IPS-15b (cell line): ENCODE measurements around the gene SAMD1.

Experiments used
- H3K27me3 ChIP-seq: one replicate; pipeline ENCODE4 v1.6.1; 2013; ENCODE audit warnings: low read length; ENCODE audit not compliant: control insufficient read depth, insufficient read depth
- H3K36me3 ChIP-seq: one replicate; pipeline ENCODE4 v1.6.1; 2013; ENCODE audit warnings: low read length; ENCODE audit not compliant: control insufficient read depth, insufficient read depth
- H3K4me1 ChIP-seq: one replicate; pipeline ENCODE4 v1.6.1; 2013; ENCODE audit warnings: mild to moderate bottlenecking, low read length; ENCODE audit not compliant: control insufficient read depth, insufficient read depth
- H3K4me3 ChIP-seq: one replicate; pipeline ENCODE4 v1.5.1; 2013; ENCODE audit warnings: low read depth, low read length
- H3K9ac ChIP-seq: one replicate; pipeline ENCODE4 v1.6.1; 2013; ENCODE audit warnings: low read depth, mild to moderate bottlenecking, low read length
- H3K9me3 ChIP-seq: one replicate; pipeline ENCODE4 v1.6.1; 2013; ENCODE audit warnings: mild to moderate bottlenecking, low read length; ENCODE audit not compliant: control insufficient read depth, insufficient read depth

SAMD1 gene

GRCh38 chr19:14111486-14111885 is 20.9 kb upstream of the SAMD1 start:
- Histone ChIP-seq H3K27me3 (no peaks in the 10 kb centered on the region), H3K4me3 (no peak overlapping the region), H3K36me3 (no peaks in the 10 kb centered on the region)

GRCh38 chr19:14110650-14111049 is 20.1 kb upstream of the SAMD1 start:
- no peaks in the 10 kb centered on the region for H3K36me3 ChIP-seq
- H3K9ac ChIP-seq = no peak overlapping the region
- no peaks in the 10 kb centered on the region for H3K27me3 ChIP-seq
- no peaks in the 10 kb centered on the region for H3K9me3 ChIP-seq
- no peak overlapping the region for H3K4me3 ChIP-seq
- H3K4me1 ChIP-seq = peaks cover 13% of the 10 kb centered on the region

More at GRCh38 chr19:14111486-14111885, 20.9 kb upstream of the SAMD1 start:
- Histone ChIP-seq H3K9me3 (no peaks in the 10 kb centered on the region), H3K4me1 (peaks cover 16% of the 10 kb centered on the region), H3K9ac (no peak overlapping the region)

- no peaks in the 10 kb centered on the region for H3K9me3 ChIP-seq
- H3K4me1 ChIP-seq = peaks cover 7% of the 10 kb centered on the region
- peaks cover 4% of the 10 kb centered on the region for H3K36me3 ChIP-seq
- no peaks in the 10 kb centered on the region for H3K27me3 ChIP-seq
- no peak overlapping the region for H3K9ac ChIP-seq
- H3K4me3 ChIP-seq = no peak overlapping the region
Measured at GRCh38 chr19:14107581-14108461, 17.3 kb upstream of the SAMD1 start.

DNA sequence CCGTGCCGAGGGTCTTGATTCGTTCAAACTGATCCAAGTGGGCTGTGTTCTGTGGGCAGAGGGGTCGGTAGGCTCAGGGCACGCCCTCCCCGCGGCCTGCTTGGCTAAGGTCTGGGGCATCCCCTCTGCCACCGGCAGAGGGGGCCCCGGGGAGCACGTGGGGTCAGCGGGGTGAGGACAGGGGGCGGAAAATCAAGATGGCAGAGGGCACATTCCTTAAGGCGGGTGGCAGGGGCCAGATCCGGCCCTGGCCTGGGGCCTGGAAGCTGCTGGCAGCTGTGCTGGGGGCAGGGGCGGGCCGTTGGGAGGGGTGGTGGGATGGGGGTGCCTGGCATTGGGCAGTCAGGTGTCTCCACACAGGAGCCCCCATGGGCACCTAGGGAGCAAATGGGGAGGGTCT is 16.3 kb upstream of the SAMD1 start:
- peaks cover 6% of the 10 kb centered on the region for H3K36me3 ChIP-seq
- H3K4me1 ChIP-seq = no peaks in the 10 kb centered on the region
- no peak overlapping the region for H3K4me3 ChIP-seq
- H3K9ac ChIP-seq = no peak overlapping the region
- H3K9me3 ChIP-seq = no peaks in the 10 kb centered on the region
- no peaks in the 10 kb centered on the region for H3K27me3 ChIP-seq

- H3K27me3 ChIP-seq = no peaks in the 10 kb centered on the region
- no peak overlapping the region for H3K4me3 ChIP-seq
- no peak overlapping the region for H3K9ac ChIP-seq
- no peaks in the 10 kb centered on the region for H3K9me3 ChIP-seq
- H3K4me1 ChIP-seq = no peaks in the 10 kb centered on the region
- H3K36me3 ChIP-seq = peaks cover 6% of the 10 kb centered on the region
Measured at GRCh38 chr19:14105680-14106079, 15.1 kb upstream of the SAMD1 start.

DNA sequence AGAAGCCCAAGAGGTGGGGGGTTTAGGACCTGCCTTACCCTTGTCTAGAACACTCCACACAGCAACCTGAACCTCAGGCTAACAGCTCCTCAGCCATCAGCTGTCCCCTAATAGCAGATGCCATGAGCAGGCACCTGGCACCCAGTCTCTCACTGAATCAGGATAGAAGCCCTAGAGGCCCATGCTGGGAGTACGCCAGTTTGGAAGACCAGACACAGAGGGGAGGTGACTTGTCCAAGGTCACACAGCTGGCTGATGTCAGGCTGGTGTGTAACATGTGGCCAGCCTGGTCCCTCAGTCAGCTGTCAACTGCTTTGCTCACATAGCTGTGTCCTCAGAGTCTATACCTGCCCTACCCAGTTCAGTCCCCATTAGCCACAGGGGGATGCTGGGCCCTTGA is 12.8 kb upstream of the SAMD1 start:
- Histone ChIP-seq H3K36me3 (peaks cover 6% of the 10 kb centered on the region), H3K4me3 (no peak overlapping the region), H3K9me3 (no peaks in the 10 kb centered on the region)

GRCh38 chr19:14102756-14103155 is 12.2 kb upstream of the SAMD1 start:
- H3K9ac ChIP-seq = no peak overlapping the region

More for the DNA sequence above, 12.8 kb upstream of the SAMD1 start:
- Histone ChIP-seq H3K4me1 (no peaks in the 10 kb centered on the region), H3K9ac (no peak overlapping the region), H3K27me3 (no peaks in the 10 kb centered on the region)

DNA sequence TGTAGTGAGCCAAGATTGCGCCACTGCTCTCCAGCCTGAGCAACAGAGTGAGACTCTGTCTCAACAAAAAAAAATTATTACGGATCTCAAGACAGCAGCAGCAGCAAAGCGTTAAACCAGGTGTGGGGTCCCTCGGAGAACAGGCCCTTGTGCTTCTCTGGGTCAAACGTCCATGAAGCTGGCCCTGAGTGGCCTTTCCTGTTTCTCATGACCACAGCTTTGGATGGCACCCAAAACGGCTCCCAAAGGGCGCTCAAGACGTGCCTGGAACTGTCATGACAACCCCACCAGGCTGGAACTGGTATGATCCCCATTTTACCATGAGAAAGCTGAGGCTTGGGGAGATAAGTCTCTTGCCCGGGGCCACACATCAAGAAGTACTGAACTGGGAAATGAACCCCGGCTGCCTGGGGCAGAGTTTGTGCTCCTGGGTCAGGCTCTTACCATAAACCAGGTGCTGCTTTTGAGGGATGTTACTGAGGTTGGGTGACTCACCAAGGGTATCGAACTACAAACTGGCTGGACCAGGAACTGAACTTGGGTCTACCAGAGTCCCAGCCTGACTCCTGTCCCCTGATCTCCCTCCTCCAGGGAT is 11.6 kb upstream of the SAMD1 start:
- Histone ChIP-seq H3K36me3 (peaks cover 6% of the 10 kb centered on the region), H3K4me3 (no peak overlapping the region), H3K9ac (no peak overlapping the region), H3K27me3 (no peaks in the 10 kb centered on the region), H3K9me3 (no peaks in the 10 kb centered on the region), H3K4me1 (no peaks in the 10 kb centered on the region)

More at GRCh38 chr19:14102756-14103155, 12.2 kb upstream of the SAMD1 start:
- Histone ChIP-seq H3K36me3 (peaks cover 6% of the 10 kb centered on the region), H3K4me1 (no peaks in the 10 kb centered on the region), H3K9me3 (no peaks in the 10 kb centered on the region), H3K4me3 (no peak overlapping the region), H3K27me3 (no peaks in the 10 kb centered on the region)

DNA sequence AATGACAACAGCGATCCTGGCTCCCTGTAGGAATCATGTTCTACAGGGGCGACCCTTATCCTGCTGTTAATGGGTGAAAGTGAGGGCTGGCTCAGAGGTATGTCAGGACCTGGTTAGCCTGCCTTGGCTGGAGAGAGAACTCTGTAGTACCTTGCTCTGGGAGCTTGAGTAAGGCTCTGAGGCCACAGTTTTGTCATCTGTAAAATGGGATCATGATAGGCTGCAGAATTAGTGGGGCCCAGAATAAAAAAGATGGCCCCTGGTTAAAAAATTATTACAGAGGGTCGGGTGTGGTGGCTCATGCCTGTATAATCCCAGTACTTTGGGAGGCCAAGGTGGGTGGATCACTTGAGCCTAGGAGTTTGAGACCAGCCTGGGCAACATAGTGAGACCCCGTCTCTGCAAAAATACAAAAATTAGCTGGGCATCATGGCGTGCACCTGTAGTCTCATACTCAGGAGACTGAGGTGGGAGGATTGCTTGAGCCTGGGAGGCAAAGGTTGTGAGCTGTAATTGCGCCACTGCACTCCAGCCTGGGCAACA is 10.5 kb upstream of the SAMD1 start:
- Histone ChIP-seq H3K9me3 (no peaks in the 10 kb centered on the region), H3K9ac (no peak overlapping the region), H3K27me3 (no peaks in the 10 kb centered on the region), H3K36me3 (peaks cover 6% of the 10 kb centered on the region), H3K4me1 (no peaks in the 10 kb centered on the region), H3K4me3 (no peak overlapping the region)

- Histone ChIP-seq H3K4me1 (no peaks in the 10 kb centered on the region), H3K9me3 (no peaks in the 10 kb centered on the region), H3K36me3 (peaks cover 2% of the 10 kb centered on the region), H3K4me3 (no peak overlapping the region), H3K27me3 (no peaks in the 10 kb centered on the region), H3K9ac (no peak overlapping the region)
Measured at GRCh38 chr19:14097532-14098151, 7.1 kb upstream of the SAMD1 start.

- H3K9me3 ChIP-seq = no peaks in the 10 kb centered on the region
- no peak overlapping the region for H3K4me3 ChIP-seq
- no peaks in the 10 kb centered on the region for H3K4me1 ChIP-seq
- no peaks in the 10 kb centered on the region for H3K36me3 ChIP-seq
- H3K9ac ChIP-seq = no peak overlapping the region
- H3K27me3 ChIP-seq = no peaks in the 10 kb centered on the region
Measured at GRCh38 chr19:14096272-14096992, 5.9 kb upstream of the SAMD1 start.
